ENCODE data around the gene SLC13A5.

The SLC13A5 gene

DNA sequence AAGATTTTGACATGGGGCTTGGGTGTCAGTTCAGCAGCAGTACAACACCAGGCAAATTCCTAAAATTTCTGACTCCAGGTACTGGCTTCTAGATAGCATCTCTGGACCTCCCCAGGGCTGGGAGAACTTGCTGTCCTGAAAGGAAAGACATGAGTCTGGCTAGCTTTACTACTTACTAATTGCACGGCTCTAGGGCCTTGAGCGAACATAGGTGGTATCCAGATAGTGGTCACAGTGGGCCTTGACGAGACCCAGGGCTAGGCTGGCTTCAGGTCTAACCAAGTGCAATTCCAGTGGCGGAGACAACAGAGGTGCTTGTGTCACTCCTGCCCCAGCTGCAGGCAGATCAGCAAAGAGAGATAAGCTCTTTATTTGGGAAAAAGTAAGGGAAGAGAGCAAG, 16.4 kb upstream of the SLC13A5 start:
- H3K79me2 ChIP-seq (ENCODE audit: control insufficient read depth, insufficient read depth, low read length, poor library complexity): no peaks in the 10 kb centered on the region
- H3K9me3 ChIP-seq (ENCODE audit: insufficient read depth, low read depth, low read length): no peaks in the 10 kb centered on the region
- no peak overlapping the region for H3K23ac ChIP-seq (ENCODE audit: low read length)
- no peak overlapping the region for H4K8ac ChIP-seq (ENCODE audit: low read depth, low read length)
- H3K79me1 ChIP-seq (ENCODE audit: low read length): no peaks in the 10 kb centered on the region
- no peak overlapping the region for H2AK5ac ChIP-seq (ENCODE audit: low read length)
- no peak overlapping the region for H4K91ac ChIP-seq (ENCODE audit: low read depth, low read length)
- H3K27ac ChIP-seq (ENCODE audit: low read depth, low read length): no peak overlapping the region
- H3K14ac ChIP-seq (ENCODE audit: low read length): no peak overlapping the region
- peak; percentile 4 to 60 for DNase-seq
- no peaks in the 10 kb centered on the region for H3K27me3 ChIP-seq (ENCODE audit: insufficient read depth, low read length)
- no peak overlapping the region for H3K4me2 ChIP-seq (ENCODE audit: low read length)
- peaks cover 4 to 10% of the 10 kb centered on the region in 2 experiments for H3K4me1 ChIP-seq (ENCODE audit: control insufficient read depth in 1 of 2, insufficient read depth in 2 of 2, low read length in 2 of 2)
- no peak overlapping the region for H2BK5ac ChIP-seq (ENCODE audit: low read depth, low read length, poor library complexity)
- WGBS (ENCODE audit: extremely low coverage, insufficient coverage, insufficient read length): no CpG with 5 or more reads among the region's 4 CpGs
- no peak overlapping the region for H2BK120ac ChIP-seq (ENCODE audit: insufficient read depth, low read length, poor library complexity)
- H2AFZ ChIP-seq (ENCODE audit: insufficient read depth, low read length, poor library complexity): no peak overlapping the region
- H3K36me3 ChIP-seq (ENCODE audit: control insufficient read depth in 1 of 2, insufficient read depth in 2 of 2, low read length in 2 of 2): no peaks in the 10 kb centered on the region
- no peak overlapping the region for H2BK12ac ChIP-seq (ENCODE audit: low read length)
- H3K4ac ChIP-seq (ENCODE audit: low read depth, low read length): no peak overlapping the region
- no peak overlapping the region for H3K18ac ChIP-seq (ENCODE audit: low read length)
- H3K4me3 ChIP-seq (ENCODE audit: low read depth, low read length): no peak overlapping the region
- no peak overlapping the region for H4K12ac ChIP-seq (ENCODE audit: low read depth, low read length)
- no peak overlapping the region for H3K9ac ChIP-seq (ENCODE audit: low read length)

DNA sequence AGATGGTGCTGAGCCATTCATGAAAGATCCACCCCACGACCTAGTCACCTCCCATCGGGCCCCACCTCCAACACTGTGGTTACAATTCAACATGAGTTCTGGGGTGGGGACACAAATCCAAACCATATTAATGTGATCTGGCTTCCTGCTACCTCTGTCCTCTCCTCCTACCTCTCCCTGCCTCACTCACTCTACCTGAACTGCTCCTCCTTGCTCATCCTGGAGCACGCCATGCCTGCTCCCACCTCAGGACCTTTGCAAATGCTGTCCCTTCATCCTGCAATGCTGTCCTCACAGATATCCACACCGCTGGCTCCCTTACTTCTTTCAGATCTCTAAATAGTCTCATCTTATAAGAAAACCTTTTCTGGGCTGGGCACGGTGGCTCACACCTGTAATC, 10.8 kb upstream of the SLC13A5 start:
- H3K4me2 ChIP-seq (ENCODE audit: low read length): no peak overlapping the region
- no CpG with 5 or more reads among the region's 5 CpGs for WGBS (ENCODE audit: extremely low coverage, insufficient coverage, insufficient read length)
- no peak overlapping the region for H2AK5ac ChIP-seq (ENCODE audit: low read length)
- H3K14ac ChIP-seq (ENCODE audit: low read length): no peak overlapping the region
- H3K79me2 ChIP-seq (ENCODE audit: control insufficient read depth, insufficient read depth, low read length, poor library complexity): no peaks in the 10 kb centered on the region
- H2BK12ac ChIP-seq (ENCODE audit: low read length): no peak overlapping the region
- no peak overlapping the region for H3K27ac ChIP-seq (ENCODE audit: low read depth, low read length)
- H2BK120ac ChIP-seq (ENCODE audit: insufficient read depth, low read length, poor library complexity): no peak overlapping the region
- H3K18ac ChIP-seq (ENCODE audit: low read length): no peak overlapping the region
- no peak for DNase-seq
- no peak overlapping the region for H3K9ac ChIP-seq (ENCODE audit: low read length)
- H3K36me3 ChIP-seq (ENCODE audit: control insufficient read depth in 1 of 2, insufficient read depth in 2 of 2, low read length in 2 of 2): no peaks in the 10 kb centered on the region
- H3K4me3 ChIP-seq (ENCODE audit: low read depth, low read length): no peak overlapping the region
- H4K12ac ChIP-seq (ENCODE audit: low read depth, low read length): no peak overlapping the region
- H3K4ac ChIP-seq (ENCODE audit: low read depth, low read length): no peak overlapping the region
- H2BK5ac ChIP-seq (ENCODE audit: low read depth, low read length, poor library complexity): no peak overlapping the region
- no peaks in the 10 kb centered on the region for H3K79me1 ChIP-seq (ENCODE audit: low read length)
- H3K9me3 ChIP-seq (ENCODE audit: insufficient read depth, low read depth, low read length): peaks cover under 1% of the 10 kb centered on the region
- no peak overlapping the region for H2AFZ ChIP-seq (ENCODE audit: insufficient read depth, low read length, poor library complexity)
- no peak overlapping the region for H4K8ac ChIP-seq (ENCODE audit: low read depth, low read length)
- H3K27me3 ChIP-seq (ENCODE audit: insufficient read depth, low read length): no peaks in the 10 kb centered on the region
- H3K23ac ChIP-seq (ENCODE audit: low read length): no peak overlapping the region
- no peak overlapping the region for H4K91ac ChIP-seq (ENCODE audit: low read depth, low read length)
- H3K4me1 ChIP-seq (ENCODE audit: control insufficient read depth in 1 of 2, insufficient read depth in 2 of 2, low read length in 2 of 2): peaks cover under 1 to 2% of the 10 kb centered on the region in 2 experiments

DNA sequence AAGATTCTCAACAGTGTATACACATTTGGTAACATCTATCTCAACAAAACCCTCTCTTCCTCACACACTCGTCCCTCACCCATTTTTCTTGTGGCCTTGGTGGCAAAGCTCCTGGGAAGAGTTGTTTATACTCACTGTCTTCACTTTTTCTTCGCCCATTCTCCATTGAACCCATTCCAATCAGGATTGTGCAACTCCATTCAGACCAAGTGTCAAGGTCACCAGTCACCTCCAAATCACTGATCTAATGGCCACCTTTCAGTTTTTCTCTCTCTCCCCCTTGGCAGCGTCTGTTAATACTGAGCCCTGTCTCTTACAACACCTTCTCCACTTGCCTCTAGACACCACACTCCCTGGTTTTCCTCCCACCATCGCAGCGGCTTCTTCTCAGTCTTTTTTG, 8.6 kb upstream of the SLC13A5 start:
- no peaks in the 10 kb centered on the region for H3K4me1 ChIP-seq (ENCODE audit: control insufficient read depth in 1 of 2, insufficient read depth in 2 of 2, low read length in 2 of 2)
- H2AFZ ChIP-seq (ENCODE audit: insufficient read depth, low read length, poor library complexity): no peak overlapping the region
- no peak overlapping the region for H4K12ac ChIP-seq (ENCODE audit: low read depth, low read length)
- no CpG with 5 or more reads among the region's 5 CpGs for WGBS (ENCODE audit: extremely low coverage, insufficient coverage, insufficient read length)
- H2AK5ac ChIP-seq (ENCODE audit: low read length): no peak overlapping the region
- no peak overlapping the region for H4K91ac ChIP-seq (ENCODE audit: low read depth, low read length)
- no peak overlapping the region for H3K4ac ChIP-seq (ENCODE audit: low read depth, low read length)
- no peak for DNase-seq
- H3K36me3 ChIP-seq (ENCODE audit: control insufficient read depth in 1 of 2, insufficient read depth in 2 of 2, low read length in 2 of 2): no peaks in the 10 kb centered on the region
- H3K9ac ChIP-seq (ENCODE audit: low read length): no peak overlapping the region
- H2BK120ac ChIP-seq (ENCODE audit: insufficient read depth, low read length, poor library complexity): no peak overlapping the region
- peaks cover 2% of the 10 kb centered on the region for H3K9me3 ChIP-seq (ENCODE audit: insufficient read depth, low read depth, low read length)
- H2BK5ac ChIP-seq (ENCODE audit: low read depth, low read length, poor library complexity): no peak overlapping the region
- no peak overlapping the region for H3K4me3 ChIP-seq (ENCODE audit: low read depth, low read length)
- H3K79me2 ChIP-seq (ENCODE audit: control insufficient read depth, insufficient read depth, low read length, poor library complexity): no peaks in the 10 kb centered on the region
- no peak overlapping the region for H4K8ac ChIP-seq (ENCODE audit: low read depth, low read length)
- H2BK12ac ChIP-seq (ENCODE audit: low read length): no peak overlapping the region
- no peaks in the 10 kb centered on the region for H3K27me3 ChIP-seq (ENCODE audit: insufficient read depth, low read length)
- no peak overlapping the region for H3K23ac ChIP-seq (ENCODE audit: low read length)
- H3K27ac ChIP-seq (ENCODE audit: low read depth, low read length): no peak overlapping the region
- H3K79me1 ChIP-seq (ENCODE audit: low read length): no peaks in the 10 kb centered on the region
- no peak overlapping the region for H3K14ac ChIP-seq (ENCODE audit: low read length)
- H3K18ac ChIP-seq (ENCODE audit: low read length): no peak overlapping the region
- no peak overlapping the region for H3K4me2 ChIP-seq (ENCODE audit: low read length)

DNA sequence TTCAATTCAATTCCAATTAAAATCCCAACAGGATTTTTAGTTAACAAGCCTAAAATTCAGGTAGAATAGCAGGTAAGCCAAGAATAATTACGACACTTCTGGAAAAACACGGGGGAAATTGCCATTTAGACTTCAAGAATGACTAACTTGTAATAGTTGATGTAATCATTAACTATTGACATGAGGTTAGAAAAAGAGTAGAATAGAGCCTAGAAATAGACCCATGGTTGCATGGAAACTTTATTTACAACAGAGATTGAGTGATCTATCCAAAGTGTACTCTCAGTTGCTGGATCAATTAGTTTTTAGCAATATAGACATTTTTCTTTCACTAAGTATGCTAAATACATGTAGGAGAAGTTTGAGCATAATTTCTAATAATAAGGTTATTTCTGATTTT, 3.6 kb upstream of the SLC13A5 start:
- Histone ChIP-seq H4K12ac (ENCODE audit: low read depth, low read length) (no peak overlapping the region), H3K27ac (ENCODE audit: low read depth, low read length) (no peak overlapping the region), H2BK12ac (ENCODE audit: low read length) (no peak overlapping the region), H3K9ac (ENCODE audit: low read length) (no peak overlapping the region), H3K79me1 (ENCODE audit: low read length) (no peaks in the 10 kb centered on the region), H3K14ac (ENCODE audit: low read length) (no peak overlapping the region), H4K91ac (ENCODE audit: low read depth, low read length) (no peak overlapping the region), H3K79me2 (ENCODE audit: control insufficient read depth, insufficient read depth, low read length, poor library complexity) (no peaks in the 10 kb centered on the region), H2BK120ac (ENCODE audit: insufficient read depth, low read length, poor library complexity) (no peak overlapping the region), H3K23ac (ENCODE audit: low read length) (no peak overlapping the region), H3K27me3 (ENCODE audit: insufficient read depth, low read length) (peaks cover 18% of the 10 kb centered on the region), H3K4me1 (ENCODE audit: control insufficient read depth in 1 of 2, insufficient read depth in 2 of 2, low read length in 2 of 2) (peaks cover 14 to 17% of the 10 kb centered on the region in 2 experiments), H3K36me3 (ENCODE audit: control insufficient read depth in 1 of 2, insufficient read depth in 2 of 2, low read length in 2 of 2) (no peaks in the 10 kb centered on the region), H2AFZ (ENCODE audit: insufficient read depth, low read length, poor library complexity) (no peak overlapping the region), H3K4ac (ENCODE audit: low read depth, low read length) (no peak overlapping the region), H2BK5ac (ENCODE audit: low read depth, low read length, poor library complexity) (no peak overlapping the region), H3K4me3 (ENCODE audit: low read depth, low read length) (no peak overlapping the region), H3K18ac (ENCODE audit: low read length) (no peak overlapping the region), H3K9me3 (ENCODE audit: insufficient read depth, low read depth, low read length) (peaks cover 7% of the 10 kb centered on the region), H3K4me2 (ENCODE audit: low read length) (no peak overlapping the region), H2AK5ac (ENCODE audit: low read length) (no peak overlapping the region), H4K8ac (ENCODE audit: low read depth, low read length) (no peak overlapping the region)
- no CpG with 5 or more reads among the region's 2 CpGs for WGBS (ENCODE audit: extremely low coverage, insufficient coverage, insufficient read length)
- no peak for DNase-seq

Data from trophoblast cell (in vitro differentiated cells and primary cell).